Upper lobe of left lung (tissue), 6 donors: ENCODE data around the gene BOC. TPM values are rescaled to one million over a fixed set of nuclear protein-coding genes. Genes with fewer than 3 reads are reported as not detected.

Experiments
- ATAC-seq, 2 donors: fragments of 200-7000 bp; cut with Tn5 transposase; one replicate each; pipeline ENCODE4 v1.9.1; 2022; ENCODE audit warnings: mild to moderate bottlenecking in 2 of 2, moderate library complexity in 2 of 2; ENCODE audit not compliant: low FRiP score in 2 of 2
- DNase-seq, 2 donors: peaks; one replicate each; pipeline ENCODE4 v3.0.0-alpha.2; 2019 to 2020
- H3K27ac ChIP-seq, 4 donors: fragments of 200-600 bp; sonication (generic); one replicate each; pipeline ENCODE4 v1.5.1; 2016 to 2019
- H3K27me3 ChIP-seq, 4 donors: fragments of 200-600 bp; sonication (generic); one replicate each; pipeline ENCODE4 v1.5.1; 2017 to 2019
- H3K36me3 ChIP-seq, 4 donors: fragments of 200-600 bp; sonication (generic); one replicate each; pipeline ENCODE4 v1.5.1; 2016 to 2019
- H3K4me1 ChIP-seq, 4 donors: fragments of 200-600 bp; sonication (generic); one replicate each; pipeline ENCODE4 v1.5.1; 2018 to 2019
- H3K4me3 ChIP-seq, 4 donors: fragments of 200-600 bp; sonication (generic); one replicate each; pipeline ENCODE4 v1.5.1; 2017 to 2019; ENCODE audit warnings: mild to moderate bottlenecking in 2 of 4, moderate library complexity in 1 of 4
- H3K9me3 ChIP-seq, 4 donors: fragments of 200-600 bp; sonication (generic); one replicate each; pipeline ENCODE4 v1.5.1; 2018 to 2019
- CTCF ChIP-seq, 6 experiments: fragments of 450-650 bp in 4 of 6; fragments of 200-600 bp in 2 of 6; sonication (generic) in 2 of 6; IDR thresholded peaks; one replicate each; pipeline ENCODE4 v1.5.1; 2016 to 2019; ENCODE audit warnings: antibody characterized with exemption in 6 of 6
- EP300 ChIP-seq, 4 donors: sonication (generic); formaldehyde crosslinking; IDR thresholded peaks; one replicate each; pipeline ENCODE4 v1.5.1; 2017; ENCODE audit warnings: antibody characterized with exemption in 4 of 4, control low read depth in 2 of 4
- POLR2A ChIP-seq, 4 donors: fragments of 450-650 bp; IDR thresholded peaks; one replicate each; pipeline ENCODE4 v1.5.1; 2016 to 2017; ENCODE audit warnings: antibody characterized with exemption in 4 of 4, mild to moderate bottlenecking in 2 of 4
- POLR2AphosphoS5 ChIP-seq, 2 donors: sonication (generic); formaldehyde crosslinking; IDR thresholded peaks; one replicate each; pipeline ENCODE4 v1.5.1; 2017; ENCODE audit warnings: antibody characterized with exemption in 2 of 2
- WGBS, 2 donors: methylation state at CpG; one replicate each; pipeline ENCODE4 v1.1.5; 2017 to 2018; 5-methylcytosine and 5-hydroxymethylcytosine counted together
- total RNA-seq, 6 donors: library from RNA; depleted of rRNA in 4 of 6; stranded (reverse); fragments of >200 nt in 4 of 6; gene quantifications; one replicate each; pipeline versions ENCODE4 v1.1.0 to v1.2.1, GENCODE V29; 2016 to 2021
- donor health status: DM: no; HTN: no; CAD: no; lungs with moderate emphysema.
- donor health status: DM: no; HTN: yes; CAD: no; lungs with severe emphysema.

The BOC gene
- total RNA-seq, 6 donors from 2014 or later = 2.6 to 18.3 (median 4.5) TPM

- no peaks in the 10 kb centered on the region for H3K36me3 ChIP-seq
- 55 to 69% methylated on average over 8 of the region's 8 CpGs for WGBS, 2 donors
- ATAC-seq = no peak
- no peaks in the 10 kb centered on the region for H3K27me3 ChIP-seq
- no peak overlapping the region for H3K27ac ChIP-seq
- no peak for DNase-seq
- no peaks in the 10 kb centered on the region for H3K9me3 ChIP-seq
- no peaks in the 10 kb centered on the region for H3K4me1 ChIP-seq
- TF ChIP-seq POLR2AphosphoS5 (IDR thresholded peaks at IDR 0.05) (no peak), EP300 (IDR thresholded peaks at IDR 0.05) (no peak), CTCF (IDR thresholded peaks at IDR 0.05) (no peak), POLR2A (IDR thresholded peaks at IDR 0.05) (no peak)
- H3K4me3 ChIP-seq = no peak overlapping the region
Measured at GRCh38 chr3:113193288-113193687, 18.1 kb upstream of the BOC start.

GRCh38 chr3:113193719-113194118 lies 17.6 kb upstream of the BOC start:
- H3K27ac ChIP-seq = no peak overlapping the region
- 70 to 86% methylated on average over 1 of the region's 1 CpG for whole genome bisulfite sequencing, 2 donors
- no peaks in the 10 kb centered on the region for H3K4me1 ChIP-seq
- no peaks in the 10 kb centered on the region for H3K9me3 ChIP-seq
- TF ChIP-seq POLR2AphosphoS5 (IDR thresholded peaks at IDR 0.05) (no peak), POLR2A (IDR thresholded peaks at IDR 0.05) (no peak), EP300 (IDR thresholded peaks at IDR 0.05) (no peak), CTCF (IDR thresholded peaks at IDR 0.05) (no peak)
- DNase-seq (no peak), ATAC-seq (no peak)
- no peaks in the 10 kb centered on the region for H3K27me3 ChIP-seq
- H3K36me3 ChIP-seq = no peaks in the 10 kb centered on the region
- H3K4me3 ChIP-seq = no peak overlapping the region

- TF ChIP-seq CTCF (IDR thresholded peaks at IDR 0.05) (no peak), POLR2A (IDR thresholded peaks at IDR 0.05) (no peak), EP300 (IDR thresholded peaks at IDR 0.05) (no peak), POLR2AphosphoS5 (IDR thresholded peaks at IDR 0.05) (no peak)
- H3K4me3 ChIP-seq = no peak overlapping the region
- ATAC-seq = no peak
- DNase-seq = no peak
- H3K27ac ChIP-seq = no peak overlapping the region
- WGBS, 2 donors = 81 to 82% methylated on average over 4 of the region's 4 CpGs
- no peaks in the 10 kb centered on the region for H3K4me1 ChIP-seq
- H3K9me3 ChIP-seq = no peaks in the 10 kb centered on the region
- no peaks in the 10 kb centered on the region for H3K36me3 ChIP-seq
- H3K27me3 ChIP-seq = no peaks in the 10 kb centered on the region
Measured at GRCh38 chr3:113194823-113195401, 16.4 kb upstream of the BOC start.

- TF ChIP-seq CTCF (IDR thresholded peaks at IDR 0.05) (no peak), EP300 (IDR thresholded peaks at IDR 0.05) (no peak), POLR2AphosphoS5 (IDR thresholded peaks at IDR 0.05) (no peak), POLR2A (IDR thresholded peaks at IDR 0.05) (no peak)
Measured at GRCh38 chr3:113200351-113200750, 11.0 kb upstream of the BOC start.

GRCh38 chr3:113200946-113201345 lies 10.4 kb upstream of the BOC start:
- ATAC-seq (no peak), DNase-seq (no peak)
- Histone ChIP-seq H3K27me3 (no peaks in the 10 kb centered on the region), H3K4me3 (no peak overlapping the region), H3K27ac (no peak overlapping the region), H3K36me3 (no peaks in the 10 kb centered on the region), H3K4me1 (no peaks in the 10 kb centered on the region), H3K9me3 (no peaks in the 10 kb centered on the region)
- 79 to 83% methylated on average over 1 of the region's 1 CpG for WGBS, 2 donors
- TF ChIP-seq POLR2A (IDR thresholded peaks at IDR 0.05) (no peak), POLR2AphosphoS5 (IDR thresholded peaks at IDR 0.05) (no peak), CTCF (IDR thresholded peaks at IDR 0.05) (no peak), EP300 (IDR thresholded peaks at IDR 0.05) (no peak)

More at GRCh38 chr3:113200351-113200750, 11.0 kb upstream of the BOC start:
- Histone ChIP-seq H3K36me3 (no peaks in the 10 kb centered on the region), H3K4me3 (no peak overlapping the region), H3K27me3 (no peaks in the 10 kb centered on the region), H3K27ac (no peak overlapping the region), H3K9me3 (no peaks in the 10 kb centered on the region), H3K4me1 (no peaks in the 10 kb centered on the region)
- DNase-seq (no peak), ATAC-seq (peak in 1 of 2 donors; percentile 23)
